GM12878 (cell line): ENCODE data around the gene MFAP1. TPM values are rescaled to one million over a fixed set of nuclear protein-coding genes. Genes with fewer than 3 reads are reported as not detected.

Experiments
- BACH1 ChIP-seq: fragments of 450-650 bp; IDR thresholded peaks from 2 replicates; pipeline ENCODE4 v1.6.1; 2017; ENCODE audit warnings: mild to moderate bottlenecking, borderline replicate concordance
- BCL3 ChIP-seq: IDR thresholded peaks from 2 replicates; pipeline ENCODE4 v1.6.1; 2011; ENCODE audit warnings: borderline replicate concordance, low read depth, mild to moderate bottlenecking, moderate library complexity, low read length; ENCODE audit not compliant: insufficient read depth, poor library complexity, severe bottlenecking
- BMI1 ChIP-seq: fragments of 450-650 bp; IDR thresholded peaks from 2 replicates; pipeline ENCODE4 v1.6.1; 2016; ENCODE audit warnings: mild to moderate bottlenecking, moderate library complexity, borderline replicate concordance
- CBFB ChIP-seq: IDR thresholded peaks from 2 replicates; pipeline ENCODE4 v1.6.1; 2016; ENCODE audit warnings: antibody characterized with exemption, low read depth
- CBX5 ChIP-seq: sonication (generic); IDR thresholded peaks from 2 replicates; pipeline ENCODE4 v1.6.1; 2016; ENCODE audit warnings: low read depth, moderate library complexity, mild to moderate bottlenecking, inconsistent platforms
- EGR1 ChIP-seq, 2 experiments: IDR thresholded peaks; 1 replicate in 1 of 2; 2 replicates in 1 of 2; pipeline ENCODE4 v1.6.1; 2011 to 2012; ENCODE audit warnings: low read depth in 2 of 2, low read length in 2 of 2, borderline replicate concordance in 1 of 2, mild to moderate bottlenecking in 1 of 2, moderate library complexity in 1 of 2
- EP300 ChIP-seq, 2 experiments: fragments of 150-350 bp in 1 of 2; IDR thresholded peaks; 2 replicates each; pipeline ENCODE4 v1.6.1; 2011 to 2012; ENCODE audit warnings: low read depth in 2 of 2, low read length in 2 of 2, borderline replicate concordance in 1 of 2, improper control_type of control experiment in 1 of 2, inconsistent platforms in 1 of 2; ENCODE audit not compliant: control insufficient read depth in 1 of 2
- MTA3 ChIP-seq: IDR thresholded peaks from 2 replicates; pipeline ENCODE4 v1.6.1; 2012; ENCODE audit warnings: low read length, inconsistent platforms, borderline replicate concordance
- NRF1 ChIP-seq: conservative IDR thresholded peaks from 2 replicates; pipeline ENCODE4 v1.6.1; 2011; ENCODE audit warnings: mild to moderate bottlenecking, low read depth, low read length, improper control_type of control experiment
- POLR2A ChIP-seq: IDR thresholded peaks from 2 replicates; pipeline ENCODE4 v1.6.1; 2011; ENCODE audit warnings: low read depth, mild to moderate bottlenecking, low read length
- SREBF1 ChIP-seq: IDR thresholded peaks from 2 replicates; pipeline ENCODE4 v1.6.1; 2012; ENCODE audit warnings: mild to moderate bottlenecking, low read length
- SUZ12 ChIP-seq: fragments of 200-600 bp; sonication (generic); IDR thresholded peaks from one replicate; pipeline ENCODE4 v1.6.1; 2018; ENCODE audit warnings: antibody characterized with exemption, mild to moderate bottlenecking; ENCODE audit not compliant: unreplicated experiment
- ZBTB11 ChIP-seq: fragments of 450-650 bp; formaldehyde crosslinking; IDR thresholded peaks from 2 replicates; pipeline ENCODE4 v1.5.0; 2022; ENCODE audit warnings: mild to moderate bottlenecking, missing genetic modification characterization
- ZNF217 ChIP-seq: fragments of 450-650 bp; IDR thresholded peaks from 2 replicates; pipeline ENCODE4 v1.6.1; 2017; ENCODE audit warnings: antibody characterized with exemption, mild to moderate bottlenecking
- ZNF274 ChIP-seq: IDR thresholded peaks from one replicate; pipeline ENCODE4 v1.8.0; 2011; ENCODE audit not compliant: insufficient read length, insufficient read depth
- polyA plus RNA-seq, 11 experiments: library from polyadenylated mRNA; depleted of rRNA in 4 of 11; unstranded in 6 of 11; stranded (reverse) in 5 of 11; fragments of >200 nt; fragmentation: Nextera tagmentation in 4 of 11; fragmentation: Illumina TruSeq in 1 of 11; extraction: Ambion mirVana in 4 of 11; extraction: Trizol in 1 of 11; gene quantifications; 1 replicate in 1 of 11; 2 replicates in 10 of 11; pipeline versions ENCODE4 v1.2.1 to v1.2.3, GENCODE V29; 2011 to 2016; ENCODE audit warnings: inconsistent platforms in 2 of 11, missing spikeins in 2 of 11, low read depth in 1 of 11
- total RNA-seq, 4 experiments: library from RNA; depleted of rRNA in 3 of 4; stranded (reverse); fragments of >200 nt in 3 of 4; fragmentation: Illumina TruSeq in 1 of 4; extraction: Trizol in 1 of 4; gene quantifications; 2 replicates each; pipeline versions ENCODE4 v1.2.1 to v1.2.3, GENCODE V29; 2013 to 2021
- TF ChIP-seq, protein P1 (sequence below): fragments of 450-650 bp; conservative IDR thresholded peaks from 2 replicates; pipeline ENCODE4 v1.6.1; 2017; ENCODE audit warnings: mild to moderate bottlenecking, moderate library complexity
- TF ChIP-seq, protein P2 (sequence below): IDR thresholded peaks from 2 replicates; pipeline ENCODE4 v1.6.1; 2012; ENCODE audit warnings: low read depth, low read length, improper control_type of control experiment
- TF ChIP-seq, protein P3 (sequence below): fragments of 450-650 bp; IDR thresholded peaks from 2 replicates; pipeline ENCODE4 v1.6.1; 2017; ENCODE audit warnings: low read depth, mild to moderate bottlenecking, moderate library complexity

MFAP1 gene
- total and polyA plus RNA-seq, 10 of the 15 experiments (the other 5 are each of a cell fraction or from before 2014, with no cell fraction given) = 24.5 to 67.3 (median 47.4) TPM

DNA sequence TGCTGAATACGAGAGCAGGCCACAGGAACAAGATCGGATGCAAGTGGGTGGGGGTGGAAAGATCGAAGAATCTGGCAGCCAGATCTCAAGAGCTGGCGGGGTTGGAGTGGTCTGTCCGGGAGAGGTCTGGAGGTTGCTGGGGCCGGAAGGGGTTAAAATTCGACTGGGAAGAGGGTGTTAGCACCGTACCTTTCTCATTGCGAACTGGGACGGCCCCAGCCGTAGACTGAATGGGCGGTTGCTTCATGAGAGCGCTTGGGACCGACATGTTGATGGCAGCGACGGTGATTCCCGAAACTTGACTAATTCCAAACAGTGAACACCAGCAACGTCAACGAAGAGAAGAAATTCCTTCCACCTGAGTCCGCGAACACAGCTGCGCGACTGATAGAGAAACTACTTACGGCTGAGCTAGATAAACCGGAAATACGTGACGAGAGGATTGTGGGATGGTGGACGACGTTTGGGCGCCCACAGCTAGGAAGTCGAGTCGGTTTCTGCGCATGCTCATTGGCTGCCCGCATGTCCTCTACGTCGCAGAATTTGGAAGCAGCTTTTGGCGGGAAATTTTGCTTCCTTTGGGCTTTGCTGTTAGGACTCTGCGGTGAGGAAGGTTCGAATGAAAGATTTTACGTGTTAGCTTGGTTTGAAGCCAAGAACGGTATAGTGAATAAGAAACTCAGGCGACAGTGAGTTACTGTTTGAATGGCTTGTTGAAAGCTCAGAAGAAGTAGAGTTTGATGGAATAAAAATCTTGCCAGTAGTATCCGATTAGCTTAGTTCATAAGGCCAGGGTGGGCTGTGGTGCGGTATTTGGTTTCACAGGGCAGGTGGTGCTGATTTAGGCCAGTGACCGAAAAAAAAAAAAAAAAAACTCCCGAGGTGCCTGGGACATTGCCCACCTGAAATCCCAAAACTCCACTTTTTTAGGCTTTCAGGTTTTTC is at the start of gene MFAP1 (continued):
- TF ChIP-seq, protein P1, sequence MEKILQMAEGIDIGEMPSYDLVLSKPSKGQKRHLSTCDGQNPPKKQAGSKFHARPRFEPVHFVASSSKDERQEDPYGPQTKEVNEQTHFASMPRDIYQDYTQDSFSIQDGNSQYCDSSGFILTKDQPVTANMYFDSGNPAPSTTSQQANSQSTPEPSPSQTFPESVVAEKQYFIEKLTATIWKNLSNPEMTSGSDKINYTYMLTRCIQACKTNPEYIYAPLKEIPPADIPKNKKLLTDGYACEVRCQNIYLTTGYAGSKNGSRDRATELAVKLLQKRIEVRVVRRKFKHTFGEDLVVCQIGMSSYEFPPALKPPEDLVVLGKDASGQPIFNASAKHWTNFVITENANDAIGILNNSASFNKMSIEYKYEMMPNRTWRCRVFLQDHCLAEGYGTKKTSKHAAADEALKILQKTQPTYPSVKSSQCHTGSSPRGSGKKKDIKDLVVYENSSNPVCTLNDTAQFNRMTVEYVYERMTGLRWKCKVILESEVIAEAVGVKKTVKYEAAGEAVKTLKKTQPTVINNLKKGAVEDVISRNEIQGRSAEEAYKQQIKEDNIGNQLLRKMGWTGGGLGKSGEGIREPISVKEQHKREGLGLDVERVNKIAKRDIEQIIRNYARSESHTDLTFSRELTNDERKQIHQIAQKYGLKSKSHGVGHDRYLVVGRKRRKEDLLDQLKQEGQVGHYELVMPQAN = peak; percentile 89
- TF ChIP-seq BMI1 = no peak
- TF ChIP-seq, protein P2, sequence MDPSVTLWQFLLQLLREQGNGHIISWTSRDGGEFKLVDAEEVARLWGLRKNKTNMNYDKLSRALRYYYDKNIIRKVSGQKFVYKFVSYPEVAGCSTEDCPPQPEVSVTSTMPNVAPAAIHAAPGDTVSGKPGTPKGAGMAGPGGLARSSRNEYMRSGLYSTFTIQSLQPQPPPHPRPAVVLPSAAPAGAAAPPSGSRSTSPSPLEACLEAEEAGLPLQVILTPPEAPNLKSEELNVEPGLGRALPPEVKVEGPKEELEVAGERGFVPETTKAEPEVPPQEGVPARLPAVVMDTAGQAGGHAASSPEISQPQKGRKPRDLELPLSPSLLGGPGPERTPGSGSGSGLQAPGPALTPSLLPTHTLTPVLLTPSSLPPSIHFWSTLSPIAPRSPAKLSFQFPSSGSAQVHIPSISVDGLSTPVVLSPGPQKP = peak; percentile 63; the same call in 1 of the 2 replicates
- TF ChIP-seq, protein P3, sequence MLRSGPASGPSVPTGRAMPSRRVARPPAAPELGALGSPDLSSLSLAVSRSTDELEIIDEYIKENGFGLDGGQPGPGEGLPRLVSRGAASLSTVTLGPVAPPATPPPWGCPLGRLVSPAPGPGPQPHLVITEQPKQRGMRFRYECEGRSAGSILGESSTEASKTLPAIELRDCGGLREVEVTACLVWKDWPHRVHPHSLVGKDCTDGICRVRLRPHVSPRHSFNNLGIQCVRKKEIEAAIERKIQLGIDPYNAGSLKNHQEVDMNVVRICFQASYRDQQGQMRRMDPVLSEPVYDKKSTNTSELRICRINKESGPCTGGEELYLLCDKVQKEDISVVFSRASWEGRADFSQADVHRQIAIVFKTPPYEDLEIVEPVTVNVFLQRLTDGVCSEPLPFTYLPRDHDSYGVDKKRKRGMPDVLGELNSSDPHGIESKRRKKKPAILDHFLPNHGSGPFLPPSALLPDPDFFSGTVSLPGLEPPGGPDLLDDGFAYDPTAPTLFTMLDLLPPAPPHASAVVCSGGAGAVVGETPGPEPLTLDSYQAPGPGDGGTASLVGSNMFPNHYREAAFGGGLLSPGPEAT = peak; percentile 87
- TF ChIP-seq BACH1 = peak; percentile 35; the same call in 1 of the 2 replicates
- no peak for TF ChIP-seq ZNF217
- no peak for TF ChIP-seq BCL3
- TF ChIP-seq MTA3 = peak; percentile 66; the same call in 1 of the 2 replicates
- TF ChIP-seq EGR1 (IDR thresholded peaks at IDR 0.05; ENCODE audit: borderline replicate concordance in 1 of 2, low read depth in 2 of 2, low read length in 2 of 2) = 0 out of 3 replicates have a peak, but pooled peaks of 1 of the 2 experiments have one; percentile 27
- no peak for TF ChIP-seq ZBTB11 (CRISPR knock-in tag)
- peak; percentile 73; the same call in 1 of the 2 replicates for TF ChIP-seq CBX5
- peak; percentile 97 for TF ChIP-seq POLR2A
- TF ChIP-seq EP300 (IDR thresholded peaks at IDR 0.05; ENCODE audit: borderline replicate concordance in 1 of 2, control insufficient read depth in 1 of 2, low read depth in 2 of 2, low read length in 2 of 2) = 0 out of 4 replicates have a peak, but pooled peaks of 1 of the 2 experiments have one; percentile 6
- TF ChIP-seq NRF1 = peak; percentile 61
- TF ChIP-seq ZNF274 = no peak
- no peak for TF ChIP-seq SREBF1
- no peak for TF ChIP-seq SUZ12
- TF ChIP-seq CBFB = peak; percentile 54; the same call in 1 of the 2 replicates
